NCI-H1417 treated with DMSO at 0.1 percent for 48 hours (cell line): Measurements from ENCODE around the gene OTUD1.

ENCODE experiments used
- DNase-seq: peaks from one replicate; lab custom pipeline; 2025; lab: John Stamatoyannopoulos, UW

The OTUD1 gene

DNA sequence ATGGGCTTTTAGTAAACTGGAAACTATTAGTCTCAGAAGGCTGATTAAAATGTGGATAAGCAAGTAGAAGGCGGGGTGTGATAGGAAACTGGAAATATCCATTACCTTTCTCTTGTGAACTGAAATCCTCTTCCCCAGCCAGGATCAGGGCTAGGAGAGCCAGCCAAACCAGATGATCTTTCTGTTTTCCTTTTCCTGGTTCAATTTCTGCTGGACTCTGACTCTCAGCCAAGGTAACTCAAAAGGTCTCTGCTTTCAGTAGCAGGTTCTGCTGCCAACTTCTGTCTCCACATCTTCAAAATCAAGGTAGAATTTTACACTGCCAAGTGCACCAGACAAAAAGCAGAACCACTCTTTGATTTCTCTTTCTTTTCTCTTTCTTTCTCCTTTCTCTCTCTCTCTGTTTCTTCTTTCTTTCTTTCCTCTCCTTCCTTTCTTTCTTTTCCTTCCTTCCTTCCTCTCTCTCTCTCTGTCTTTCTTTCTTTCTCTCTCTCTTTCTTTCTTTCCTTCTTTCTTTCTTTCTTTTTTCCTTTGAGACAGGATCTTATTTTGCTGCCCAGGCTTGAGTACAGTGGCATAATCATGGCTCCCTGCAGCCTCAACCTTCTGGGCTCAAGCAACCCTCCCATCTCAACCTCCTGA is 30.8 kb downstream of the OTUD1 start:
- no peak for DNase-seq

DNA sequence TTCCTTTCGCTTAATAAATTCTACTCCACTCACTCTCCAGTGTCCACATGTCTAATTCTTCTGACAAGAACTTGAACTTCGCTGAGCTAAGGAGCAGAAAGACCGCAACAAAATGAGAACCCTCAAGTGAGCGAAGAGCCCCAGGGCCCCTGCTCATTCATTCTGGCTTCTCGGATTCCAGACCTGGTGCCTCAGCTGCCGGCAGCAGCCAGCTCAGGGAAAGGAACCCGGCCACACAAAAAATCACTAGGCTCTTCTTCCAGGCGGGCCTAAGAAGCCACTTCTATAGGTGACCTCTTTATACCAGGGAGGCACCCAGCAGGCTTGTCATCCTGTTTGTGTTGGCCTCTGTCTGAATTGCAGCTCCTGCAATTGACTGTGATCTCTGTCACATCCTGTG is 33.3 kb downstream of the OTUD1 start:
- no peak for DNase-seq

DNA sequence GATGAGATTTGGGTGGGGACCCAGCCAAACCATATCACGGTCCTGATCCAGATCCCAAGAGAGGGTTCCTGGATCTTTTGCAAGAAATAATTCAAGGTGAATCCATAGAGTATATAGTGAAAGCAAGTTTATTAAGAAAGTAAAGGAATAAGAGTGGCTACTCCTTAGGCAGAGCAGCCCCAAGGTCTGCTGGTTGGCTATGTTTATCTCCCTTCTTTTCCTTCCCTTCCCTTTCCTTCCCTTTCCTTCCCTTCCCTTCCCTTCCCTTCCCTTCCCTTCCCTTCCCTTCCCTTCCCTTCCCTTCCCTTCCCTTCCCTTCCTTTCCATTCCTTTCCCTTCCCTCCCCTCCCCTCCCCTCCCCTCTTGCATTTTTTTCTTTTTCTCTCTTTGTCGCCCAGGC is 35.2 kb downstream of the OTUD1 start:
- no peak for DNase-seq

DNA sequence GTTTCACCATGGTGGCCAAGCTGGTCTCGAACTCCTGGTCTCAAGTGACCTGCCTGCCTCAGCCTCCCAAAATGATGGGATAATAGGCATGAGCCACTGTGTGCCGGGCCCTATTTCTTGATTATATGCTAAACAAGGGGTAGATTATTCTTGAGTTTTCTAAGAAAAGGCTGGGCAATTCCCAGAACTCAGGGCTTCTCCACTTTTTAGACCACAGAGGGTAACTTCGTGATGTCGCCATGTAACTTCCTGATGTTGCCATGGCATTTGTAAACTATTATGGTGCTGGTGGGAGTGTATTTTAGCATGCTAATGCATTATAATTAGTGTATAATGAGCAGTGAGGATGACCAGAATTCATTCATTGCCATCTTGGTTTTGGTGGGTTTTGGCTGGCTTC is 35.8 kb downstream of the OTUD1 start:
- no peak for DNase-seq

DNA sequence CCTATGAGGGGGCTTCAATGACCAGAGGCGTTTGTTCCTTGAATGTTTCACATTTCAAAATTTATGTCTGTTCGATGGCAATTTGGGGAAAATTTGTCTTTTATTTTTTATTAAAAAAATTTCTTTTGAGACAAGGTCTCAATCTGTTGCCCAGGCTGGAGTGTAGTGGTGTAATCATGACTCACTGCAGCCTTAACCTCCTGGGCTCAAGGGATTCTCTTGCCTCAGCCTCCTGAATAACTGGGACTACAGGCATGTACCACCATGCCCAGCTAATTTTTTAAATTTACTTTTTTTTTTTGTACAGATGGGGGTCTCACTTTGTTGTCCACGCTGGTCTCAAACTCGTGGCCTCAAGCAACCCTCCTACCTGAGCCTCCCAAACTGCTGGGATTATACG is 39.7 kb downstream of the OTUD1 start:
- no peak for DNase-seq

DNA sequence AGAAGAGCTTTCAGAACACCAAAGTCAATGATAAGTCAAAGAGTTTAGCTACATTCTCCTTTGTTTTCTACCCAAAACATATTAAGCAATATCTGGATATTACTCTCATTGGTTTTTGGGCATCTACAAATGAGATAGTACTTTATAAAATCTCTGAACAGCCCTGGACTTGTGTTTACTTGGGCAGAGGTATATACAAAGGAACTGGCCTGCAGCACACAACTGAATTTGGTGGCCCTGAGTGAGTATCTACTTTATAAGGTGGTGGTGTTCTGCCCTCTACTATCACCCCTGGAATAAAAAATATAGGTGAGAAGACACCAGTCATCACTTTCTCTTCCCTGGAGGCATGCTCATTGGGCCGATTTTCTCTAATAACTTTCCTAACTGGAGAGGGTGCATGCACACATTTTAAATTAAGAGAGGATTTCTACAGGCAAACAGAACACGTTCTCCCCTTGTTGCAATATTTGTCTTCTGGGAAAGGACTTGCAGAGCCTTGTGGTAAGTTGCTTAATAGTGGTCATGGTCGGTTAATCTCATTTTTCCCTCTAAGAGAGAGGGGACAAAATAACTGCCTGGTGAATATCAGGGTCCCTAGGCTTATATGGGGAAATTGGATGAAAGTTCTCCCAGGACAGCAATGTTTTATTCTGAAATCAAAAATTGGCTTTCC is 41.1 kb downstream of the OTUD1 start:
- no peak for DNase-seq

DNA sequence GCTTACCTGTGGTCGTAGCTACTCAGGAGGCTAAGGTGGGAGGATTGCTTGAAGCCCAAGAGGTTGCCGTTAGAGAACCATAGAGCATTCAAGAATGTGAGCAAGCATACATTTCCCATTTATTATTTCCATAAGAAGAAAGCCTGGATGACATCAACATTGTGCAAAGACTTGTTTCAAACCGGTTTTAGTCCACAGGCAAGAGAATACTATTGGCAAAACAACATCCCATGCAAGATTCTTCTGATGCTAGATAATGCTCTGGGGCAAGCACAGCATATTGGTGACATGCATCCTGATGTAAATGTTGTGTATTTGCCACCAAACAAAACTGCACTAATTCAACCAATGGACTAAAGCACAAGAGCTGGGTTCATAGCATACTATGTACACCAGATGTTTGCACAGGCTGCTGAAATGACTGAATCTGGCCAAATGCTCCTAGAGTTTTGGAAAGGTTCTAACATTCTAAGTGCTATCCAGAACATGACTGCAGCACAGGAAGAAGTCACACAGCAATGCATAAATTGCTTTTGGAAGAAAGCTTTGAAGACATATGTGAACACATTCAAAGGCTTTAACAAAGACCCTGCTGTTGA is 42.6 kb downstream of the OTUD1 start:
- DNase-seq, result no peak

DNA sequence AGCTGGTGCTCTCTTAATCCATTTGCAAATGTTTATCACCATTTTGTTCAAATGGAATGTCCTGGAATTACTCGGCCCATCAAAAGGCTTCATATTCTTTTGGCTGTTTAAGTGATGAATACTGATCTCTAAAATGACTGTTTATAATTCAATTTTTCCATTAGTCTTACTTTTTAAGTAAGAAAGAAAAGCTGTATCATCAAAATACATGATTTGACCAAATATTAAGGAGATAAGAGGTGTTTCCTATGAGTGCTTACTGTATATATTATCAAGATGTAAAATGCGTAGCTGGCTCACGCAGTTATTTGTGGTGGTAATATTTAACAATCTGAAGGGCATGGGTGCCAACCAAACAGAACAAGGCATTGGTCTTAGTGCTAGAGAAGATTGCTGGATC is 51.2 kb downstream of the OTUD1 start:
- no peak for DNase-seq
